H1 (cell line): Measurements from ENCODE around the gene FBXO34. TPM values are rescaled to one million over a fixed set of nuclear protein-coding genes. Genes with fewer than 3 reads are reported as not detected.

Experiments
- KDM4A ChIP-seq: IDR thresholded peaks from one replicate; pipeline ENCODE4 v1.7.1; 2012; ENCODE audit warnings: low read depth, mild to moderate bottlenecking, moderate library complexity, low read length, inconsistent platforms; ENCODE audit not compliant: severe bottlenecking
- polyA plus RNA-seq, 7 experiments: library from polyadenylated mRNA; depleted of rRNA in 3 of 7; stranded (reverse) in 5 of 7; unstranded in 2 of 7; fragments of >200 nt in 5 of 7; fragments of 200-250 nt in 2 of 7; gene quantifications; 1 replicate in 5 of 7; 2 replicates in 1 of 7; 4 replicates in 1 of 7; pipeline versions ENCODE4 v1.2.1 to v1.2.3, GENCODE V29; 2011 to 2013; ENCODE audit warnings: missing spikeins in 2 of 7, mixed read lengths in 2 of 7
- total RNA-seq: library from RNA; stranded (reverse); fragmentation: NEBNext Ultra II Directional; extraction: Animal tissue kit (Norgen Biotek cat#: 25700); gene quantifications from 2 replicates; pipeline ENCODE4 v1.2.1, GENCODE V29; 2021
- TF ChIP-seq, protein P1 (sequence below): fragments of 300-600 bp; sonication (generic); IDR thresholded peaks from 2 replicates; pipeline ENCODE4 v1.7.1; 2012; ENCODE audit warnings: low read length, moderate library complexity, mild to moderate bottlenecking, inconsistent platforms; ENCODE audit not compliant: insufficient replicate concordance
- TF ChIP-seq, protein P2 (sequence below): IDR thresholded peaks from 2 replicates; pipeline ENCODE4 v1.6.1; 2011; ENCODE audit warnings: low read depth, mild to moderate bottlenecking, low read length; ENCODE audit not compliant: insufficient read depth

FBXO34 gene
- total and polyA plus RNA-seq, 2 of the 8 experiments (the other 6 are each of a cell fraction or from before 2014, with no cell fraction given): 7.0 to 14.4 TPM

DNA sequence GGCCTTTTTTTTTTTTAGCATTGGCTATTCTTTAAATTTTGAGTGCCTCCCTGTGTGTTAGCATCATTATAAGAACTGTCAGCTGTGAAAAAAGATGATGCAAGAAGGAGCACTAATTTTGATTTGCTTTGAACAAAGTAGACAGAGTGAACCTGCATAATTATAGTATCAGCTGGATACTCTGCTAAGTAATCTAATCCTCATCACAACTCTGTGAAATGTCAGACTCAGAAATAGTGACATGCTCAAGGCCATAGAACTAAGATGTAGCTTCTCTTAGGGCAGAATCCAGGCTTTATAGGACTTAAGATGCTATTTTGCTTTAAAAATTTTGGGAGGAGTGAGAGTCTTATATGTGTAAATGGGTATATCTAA, 31.9 kb downstream of the FBXO34 start (continued):
- TF ChIP-seq, protein P1, sequence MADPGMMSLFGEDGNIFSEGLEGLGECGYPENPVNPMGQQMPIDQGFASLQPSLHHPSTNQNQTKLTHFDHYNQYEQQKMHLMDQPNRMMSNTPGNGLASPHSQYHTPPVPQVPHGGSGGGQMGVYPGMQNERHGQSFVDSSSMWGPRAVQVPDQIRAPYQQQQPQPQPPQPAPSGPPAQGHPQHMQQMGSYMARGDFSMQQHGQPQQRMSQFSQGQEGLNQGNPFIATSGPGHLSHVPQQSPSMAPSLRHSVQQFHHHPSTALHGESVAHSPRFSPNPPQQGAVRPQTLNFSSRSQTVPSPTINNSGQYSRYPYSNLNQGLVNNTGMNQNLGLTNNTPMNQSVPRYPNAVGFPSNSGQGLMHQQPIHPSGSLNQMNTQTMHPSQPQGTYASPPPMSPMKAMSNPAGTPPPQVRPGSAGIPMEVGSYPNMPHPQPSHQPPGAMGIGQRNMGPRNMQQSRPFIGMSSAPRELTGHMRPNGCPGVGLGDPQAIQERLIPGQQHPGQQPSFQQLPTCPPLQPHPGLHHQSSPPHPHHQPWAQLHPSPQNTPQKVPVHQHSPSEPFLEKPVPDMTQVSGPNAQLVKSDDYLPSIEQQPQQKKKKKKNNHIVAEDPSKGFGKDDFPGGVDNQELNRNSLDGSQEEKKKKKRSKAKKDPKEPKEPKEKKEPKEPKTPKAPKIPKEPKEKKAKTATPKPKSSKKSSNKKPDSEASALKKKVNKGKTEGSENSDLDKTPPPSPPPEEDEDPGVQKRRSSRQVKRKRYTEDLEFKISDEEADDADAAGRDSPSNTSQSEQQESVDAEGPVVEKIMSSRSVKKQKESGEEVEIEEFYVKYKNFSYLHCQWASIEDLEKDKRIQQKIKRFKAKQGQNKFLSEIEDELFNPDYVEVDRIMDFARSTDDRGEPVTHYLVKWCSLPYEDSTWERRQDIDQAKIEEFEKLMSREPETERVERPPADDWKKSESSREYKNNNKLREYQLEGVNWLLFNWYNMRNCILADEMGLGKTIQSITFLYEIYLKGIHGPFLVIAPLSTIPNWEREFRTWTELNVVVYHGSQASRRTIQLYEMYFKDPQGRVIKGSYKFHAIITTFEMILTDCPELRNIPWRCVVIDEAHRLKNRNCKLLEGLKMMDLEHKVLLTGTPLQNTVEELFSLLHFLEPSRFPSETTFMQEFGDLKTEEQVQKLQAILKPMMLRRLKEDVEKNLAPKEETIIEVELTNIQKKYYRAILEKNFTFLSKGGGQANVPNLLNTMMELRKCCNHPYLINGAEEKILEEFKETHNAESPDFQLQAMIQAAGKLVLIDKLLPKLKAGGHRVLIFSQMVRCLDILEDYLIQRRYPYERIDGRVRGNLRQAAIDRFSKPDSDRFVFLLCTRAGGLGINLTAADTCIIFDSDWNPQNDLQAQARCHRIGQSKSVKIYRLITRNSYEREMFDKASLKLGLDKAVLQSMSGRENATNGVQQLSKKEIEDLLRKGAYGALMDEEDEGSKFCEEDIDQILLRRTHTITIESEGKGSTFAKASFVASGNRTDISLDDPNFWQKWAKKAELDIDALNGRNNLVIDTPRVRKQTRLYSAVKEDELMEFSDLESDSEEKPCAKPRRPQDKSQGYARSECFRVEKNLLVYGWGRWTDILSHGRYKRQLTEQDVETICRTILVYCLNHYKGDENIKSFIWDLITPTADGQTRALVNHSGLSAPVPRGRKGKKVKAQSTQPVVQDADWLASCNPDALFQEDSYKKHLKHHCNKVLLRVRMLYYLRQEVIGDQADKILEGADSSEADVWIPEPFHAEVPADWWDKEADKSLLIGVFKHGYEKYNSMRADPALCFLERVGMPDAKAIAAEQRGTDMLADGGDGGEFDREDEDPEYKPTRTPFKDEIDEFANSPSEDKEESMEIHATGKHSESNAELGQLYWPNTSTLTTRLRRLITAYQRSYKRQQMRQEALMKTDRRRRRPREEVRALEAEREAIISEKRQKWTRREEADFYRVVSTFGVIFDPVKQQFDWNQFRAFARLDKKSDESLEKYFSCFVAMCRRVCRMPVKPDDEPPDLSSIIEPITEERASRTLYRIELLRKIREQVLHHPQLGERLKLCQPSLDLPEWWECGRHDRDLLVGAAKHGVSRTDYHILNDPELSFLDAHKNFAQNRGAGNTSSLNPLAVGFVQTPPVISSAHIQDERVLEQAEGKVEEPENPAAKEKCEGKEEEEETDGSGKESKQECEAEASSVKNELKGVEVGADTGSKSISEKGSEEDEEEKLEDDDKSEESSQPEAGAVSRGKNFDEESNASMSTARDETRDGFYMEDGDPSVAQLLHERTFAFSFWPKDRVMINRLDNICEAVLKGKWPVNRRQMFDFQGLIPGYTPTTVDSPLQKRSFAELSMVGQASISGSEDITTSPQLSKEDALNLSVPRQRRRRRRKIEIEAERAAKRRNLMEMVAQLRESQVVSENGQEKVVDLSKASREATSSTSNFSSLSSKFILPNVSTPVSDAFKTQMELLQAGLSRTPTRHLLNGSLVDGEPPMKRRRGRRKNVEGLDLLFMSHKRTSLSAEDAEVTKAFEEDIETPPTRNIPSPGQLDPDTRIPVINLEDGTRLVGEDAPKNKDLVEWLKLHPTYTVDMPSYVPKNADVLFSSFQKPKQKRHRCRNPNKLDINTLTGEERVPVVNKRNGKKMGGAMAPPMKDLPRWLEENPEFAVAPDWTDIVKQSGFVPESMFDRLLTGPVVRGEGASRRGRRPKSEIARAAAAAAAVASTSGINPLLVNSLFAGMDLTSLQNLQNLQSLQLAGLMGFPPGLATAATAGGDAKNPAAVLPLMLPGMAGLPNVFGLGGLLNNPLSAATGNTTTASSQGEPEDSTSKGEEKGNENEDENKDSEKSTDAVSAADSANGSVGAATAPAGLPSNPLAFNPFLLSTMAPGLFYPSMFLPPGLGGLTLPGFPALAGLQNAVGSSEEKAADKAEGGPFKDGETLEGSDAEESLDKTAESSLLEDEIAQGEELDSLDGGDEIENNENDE: no peak
- TF ChIP-seq KDM4A: no peak
- TF ChIP-seq, protein P2, sequence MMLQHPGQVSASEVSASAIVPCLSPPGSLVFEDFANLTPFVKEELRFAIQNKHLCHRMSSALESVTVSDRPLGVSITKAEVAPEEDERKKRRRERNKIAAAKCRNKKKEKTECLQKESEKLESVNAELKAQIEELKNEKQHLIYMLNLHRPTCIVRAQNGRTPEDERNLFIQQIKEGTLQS: no peak
